22Rv1 (cell line): ENCODE measurements around the gene OR2AK2.

Experiments
- H3K27ac ChIP-seq: fragments of 450-650 bp; 2 replicates; pipeline ENCODE4 v1.5.1; 2017
- CTCF ChIP-seq: fragments of 450-650 bp; IDR thresholded peaks from 2 replicates; pipeline ENCODE4 v1.5.1; 2017; ENCODE audit warnings: mild to moderate bottlenecking
- ZFX ChIP-seq: fragments of 450-650 bp; IDR thresholded peaks from 2 replicates; pipeline ENCODE4 v1.6.1; 2017; ENCODE audit warnings: antibody characterized with exemption, borderline replicate concordance

The OR2AK2 gene

GRCh38 chr1:248015803-248016202 is 50.8 kb downstream of the OR2AK2 start:
- no peak overlapping the region for H3K27ac ChIP-seq
- TF ChIP-seq CTCF (no peak), ZFX (no peak)
